GM21528 (cell line): Measurements from ENCODE around the gene PAN3.
A peak's percentile ranks its signal among the peaks of the same experiment; 100 is the strongest.

Source experiments
- ATAC-seq: cut with Tn5 transposase; IDR thresholded peaks from one replicate; pipeline ENCODE4 v1.9.1; 2021; ENCODE audit warnings: mild to moderate bottlenecking, moderate library complexity; ENCODE audit not compliant: unreplicated experiment, low FRiP score

The PAN3 gene

DNA sequence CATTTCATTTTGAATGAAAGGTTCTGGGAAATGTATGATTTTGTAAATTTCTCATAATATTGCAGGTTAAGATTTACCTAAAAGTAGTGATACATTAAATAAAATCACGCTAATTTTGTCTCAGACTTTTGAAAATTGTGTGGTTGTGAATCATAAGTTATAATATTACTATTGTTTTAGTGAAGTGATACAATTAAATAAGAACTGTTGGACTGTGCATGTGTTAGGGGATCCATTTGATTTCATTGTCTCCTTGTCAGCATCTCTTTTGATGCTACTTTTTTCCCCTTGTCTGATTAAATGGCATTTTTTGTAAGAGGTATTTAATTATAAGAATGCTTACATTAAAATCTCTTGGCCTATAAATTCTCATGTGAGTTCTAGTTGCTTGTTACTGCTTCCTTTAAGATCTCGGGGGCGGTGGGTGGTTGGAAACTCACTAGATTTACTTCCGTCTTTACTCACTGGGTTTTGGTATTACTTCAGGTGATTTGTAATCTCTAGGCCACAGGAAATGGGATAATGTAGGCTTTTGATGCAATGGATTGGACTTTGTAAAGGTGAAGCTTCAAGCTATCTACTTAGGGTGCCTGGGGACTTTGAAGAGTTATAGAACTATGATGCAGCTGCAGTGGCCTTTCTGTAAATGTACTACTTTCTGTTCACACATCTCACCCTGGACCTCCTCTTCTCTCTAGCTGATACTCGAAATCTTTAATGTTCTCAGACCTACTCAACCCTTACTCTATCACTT, 66.5 kb downstream of the PAN3 start:
- no peak for ATAC-seq

DNA sequence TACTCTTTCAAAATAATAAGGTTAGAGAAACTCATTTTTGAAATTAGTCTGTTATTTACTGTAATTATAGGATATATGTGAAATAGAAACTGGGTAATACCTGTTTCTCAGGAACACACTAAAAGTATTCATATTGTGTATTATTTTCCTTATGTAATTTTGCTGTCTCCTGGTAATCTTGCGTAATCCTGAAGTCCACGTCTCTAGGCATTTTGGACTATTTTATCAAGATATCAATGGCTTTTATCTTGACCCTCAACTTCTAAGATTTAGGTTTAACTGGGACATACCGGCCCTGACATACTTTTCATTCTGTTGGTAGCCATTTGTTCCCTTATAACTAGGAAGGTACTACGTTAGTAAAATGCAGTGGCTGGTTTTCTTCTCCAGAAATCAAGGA, 80.3 kb downstream of the PAN3 start:
- ATAC-seq: no peak

DNA sequence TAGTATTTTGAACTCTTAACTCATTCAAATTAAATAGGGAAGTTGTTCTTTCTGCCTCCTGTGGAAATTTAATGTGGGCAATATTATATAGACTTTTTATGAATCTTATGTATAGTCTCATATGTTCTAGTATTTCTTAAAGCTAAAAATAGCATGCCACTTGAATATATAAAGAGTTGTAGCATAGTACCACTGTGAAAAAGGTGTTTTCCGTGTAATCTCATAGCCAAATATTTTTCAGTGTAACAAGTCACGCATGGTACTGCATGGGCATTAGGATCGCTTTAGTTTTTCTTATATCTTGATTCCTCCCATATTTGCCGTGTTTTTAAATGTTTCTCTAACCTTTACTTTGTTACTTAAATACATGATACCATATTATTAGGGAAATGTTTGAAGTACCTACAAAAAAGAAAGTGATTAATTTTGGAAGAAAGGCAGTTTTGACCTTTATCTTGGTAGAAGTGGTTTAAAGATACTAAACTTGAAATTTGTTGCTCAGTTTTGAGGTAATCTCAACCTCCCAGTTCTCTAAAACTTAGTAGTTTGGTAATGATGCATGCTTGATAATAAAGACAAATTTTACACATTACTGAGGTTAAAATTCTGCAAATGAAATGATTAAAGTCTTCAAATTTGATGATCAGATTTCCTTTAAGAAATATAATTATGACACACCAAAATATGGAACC, 81.2 kb downstream of the PAN3 start:
- no peak for ATAC-seq

DNA sequence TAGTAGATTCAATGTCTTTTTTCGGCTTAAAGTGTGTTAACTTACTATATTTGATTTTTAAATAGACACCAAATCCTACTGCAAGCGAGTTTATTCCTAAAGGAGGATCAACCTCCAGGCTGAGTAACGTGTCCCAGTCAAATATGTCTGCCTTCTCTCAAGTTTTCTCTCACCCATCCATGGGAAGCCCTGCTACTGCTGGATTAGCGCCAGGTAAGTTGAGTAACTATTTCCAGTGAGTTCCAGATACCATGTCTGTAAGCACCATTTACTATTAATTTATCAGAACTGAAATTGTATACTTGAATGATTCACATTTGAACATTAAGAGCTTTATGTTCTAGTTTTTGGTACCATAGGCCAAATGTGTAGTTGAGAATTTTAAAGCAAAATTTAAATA, 81.8 kb downstream of the PAN3 start:
- no peak for ATAC-seq

DNA sequence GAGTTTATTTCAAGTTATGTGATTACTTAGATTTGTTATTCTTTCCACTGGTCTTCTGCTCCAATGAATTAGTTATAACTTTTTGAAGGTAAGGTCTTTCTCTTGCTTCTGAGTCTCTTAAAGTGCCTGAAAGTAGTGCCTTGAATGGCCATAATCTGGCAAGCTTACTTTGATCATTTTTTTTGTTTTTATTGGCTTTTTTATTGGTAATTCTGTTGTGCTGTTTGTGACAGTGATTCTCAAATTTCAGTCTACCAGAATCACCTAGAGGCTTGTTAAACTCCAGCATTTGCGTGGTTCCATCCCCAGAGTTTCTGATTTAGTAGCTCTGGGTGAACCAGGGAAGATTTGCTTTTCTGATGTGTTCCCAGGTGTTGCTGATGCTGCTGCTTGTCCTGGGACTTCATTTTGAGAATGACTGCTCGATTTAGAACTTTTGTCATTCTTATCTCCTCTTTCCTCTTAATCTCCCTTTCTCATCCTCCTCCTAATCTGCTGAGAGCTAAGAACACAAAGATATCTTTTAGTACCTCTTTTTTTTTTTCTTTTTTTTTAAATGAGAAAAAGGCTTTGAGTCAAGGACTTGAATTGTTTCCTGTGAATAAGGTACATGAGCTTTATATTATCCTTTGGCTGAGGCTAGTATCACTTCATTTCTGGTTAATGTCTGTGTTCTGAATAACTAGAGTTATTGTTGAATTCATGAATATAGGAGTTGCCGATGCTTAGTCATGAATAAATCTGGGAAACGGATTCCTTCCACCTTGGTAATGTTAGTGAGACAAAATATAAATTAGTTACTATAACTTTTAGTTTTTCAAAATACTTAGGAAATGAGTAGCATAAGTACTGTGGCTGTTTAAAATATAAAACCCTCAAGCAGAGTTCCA, 91.4 kb downstream of the PAN3 start:
- ATAC-seq: no peak

DNA sequence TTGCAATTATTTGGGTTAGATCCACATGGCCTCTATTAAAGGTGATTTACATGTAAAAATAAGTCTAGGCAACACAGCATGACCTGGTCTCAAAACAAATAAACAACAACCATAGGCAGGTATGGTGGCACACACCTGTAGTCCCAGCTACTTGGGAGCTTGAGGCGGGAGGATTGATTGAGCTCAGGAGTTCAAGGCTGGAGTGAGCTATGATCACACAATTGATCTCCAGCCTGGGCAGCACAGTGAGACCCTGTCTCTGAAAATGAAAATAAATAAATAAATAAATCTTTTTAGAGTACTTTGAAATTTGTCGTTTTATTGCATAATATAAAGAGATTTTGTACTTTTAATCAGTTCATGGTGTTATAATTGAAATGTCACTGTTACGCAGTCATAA, 93.3 kb downstream of the PAN3 start:
- no peak for ATAC-seq

DNA sequence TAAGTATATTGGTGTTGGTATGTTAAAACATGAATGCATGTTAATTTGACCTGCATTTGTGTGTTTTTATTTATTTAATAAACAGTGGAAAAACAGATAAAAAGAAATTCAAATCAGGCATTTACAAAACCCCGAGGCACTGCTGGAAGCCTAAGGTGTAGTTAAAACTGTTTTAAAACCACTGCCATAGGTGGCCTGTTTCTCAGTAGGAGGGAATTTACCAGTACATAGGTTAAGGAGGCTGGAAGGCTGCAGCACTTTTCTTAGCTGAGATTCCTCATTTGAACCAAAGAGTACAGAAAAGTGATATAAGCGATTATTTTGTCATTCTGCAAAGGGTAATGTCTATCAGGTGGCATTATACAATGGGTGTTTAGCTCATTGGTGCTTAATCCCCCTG, 99.6 kb downstream of the PAN3 start:
- no peak for ATAC-seq

DNA sequence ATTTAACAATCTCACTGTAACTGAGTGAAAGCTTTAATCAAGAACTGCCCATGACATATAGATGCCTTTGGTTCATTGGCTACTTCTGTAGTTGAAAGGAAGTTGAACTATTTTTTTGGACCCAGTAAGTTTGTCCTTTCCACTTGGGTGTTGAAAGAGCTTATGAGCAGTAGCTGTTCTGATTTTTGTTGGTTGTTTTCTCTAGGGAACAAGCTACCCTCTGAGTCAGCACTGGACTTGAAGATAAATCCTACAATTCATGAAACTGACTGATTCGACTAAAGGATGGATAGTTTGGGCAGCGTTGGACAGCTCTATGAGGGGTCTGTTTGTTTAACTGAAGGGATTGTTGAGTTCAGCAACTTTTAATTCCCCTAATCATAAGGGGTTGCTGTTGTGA, 101.0 kb downstream of the PAN3 start:
- ATAC-seq: no peak

DNA sequence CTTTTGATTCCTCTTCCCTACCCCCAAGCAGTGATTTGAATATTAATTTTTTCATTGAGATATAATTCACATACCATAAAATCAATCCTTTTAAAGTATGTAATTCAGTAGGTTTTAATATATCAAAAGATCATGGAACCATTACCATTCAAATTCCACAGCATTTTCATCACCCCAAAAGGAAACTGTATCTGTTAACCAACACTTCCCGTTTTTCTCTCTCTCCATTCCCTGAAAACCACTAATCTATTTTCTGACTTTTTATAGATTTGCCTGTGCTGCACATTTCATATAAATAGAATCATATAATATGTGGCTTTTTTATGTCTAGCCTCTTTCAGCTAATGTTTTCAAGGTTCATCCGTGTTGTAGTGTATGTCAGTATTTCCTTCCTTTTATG, 107.1 kb downstream of the PAN3 start:
- no peak for ATAC-seq

DNA sequence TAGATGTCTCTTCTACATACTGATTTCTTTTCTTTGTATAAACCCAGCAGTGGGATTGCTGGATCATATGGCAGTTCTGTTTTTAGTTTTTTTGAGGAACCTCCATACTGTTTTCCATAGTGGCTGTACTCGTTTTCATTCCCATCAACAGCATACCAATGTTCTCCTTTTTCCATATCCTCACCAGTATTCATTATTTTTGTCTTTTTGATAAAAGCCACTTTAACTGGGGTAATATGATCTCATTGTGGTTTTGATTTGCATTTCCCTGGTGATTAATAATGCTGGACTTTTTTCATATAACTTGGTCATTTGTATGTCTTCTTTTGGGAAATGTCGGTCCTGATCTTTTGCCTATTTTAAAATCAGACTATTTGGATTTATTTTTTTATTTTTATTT, 108.5 kb downstream of the PAN3 start:
- no peak for ATAC-seq

DNA sequence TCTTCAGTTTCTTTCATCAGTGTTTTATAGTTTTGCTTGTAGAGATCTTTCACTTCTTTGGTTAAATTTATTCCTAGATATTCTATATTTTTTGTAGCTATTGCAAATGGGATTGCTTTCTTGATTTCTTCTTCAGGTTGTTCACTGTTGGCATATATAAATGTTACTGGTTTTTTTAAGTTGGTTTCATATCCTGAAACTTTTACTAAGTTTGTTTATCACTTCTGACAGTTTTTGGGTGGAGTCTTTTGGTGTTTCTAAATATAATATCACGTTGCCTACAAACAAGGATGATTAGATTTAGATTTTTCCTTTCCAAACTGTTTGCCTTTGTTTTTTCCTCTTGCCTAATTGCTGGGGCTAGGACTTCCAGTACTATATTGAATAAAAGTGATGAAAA, 109.7 kb downstream of the PAN3 start:
- no peak for ATAC-seq

DNA sequence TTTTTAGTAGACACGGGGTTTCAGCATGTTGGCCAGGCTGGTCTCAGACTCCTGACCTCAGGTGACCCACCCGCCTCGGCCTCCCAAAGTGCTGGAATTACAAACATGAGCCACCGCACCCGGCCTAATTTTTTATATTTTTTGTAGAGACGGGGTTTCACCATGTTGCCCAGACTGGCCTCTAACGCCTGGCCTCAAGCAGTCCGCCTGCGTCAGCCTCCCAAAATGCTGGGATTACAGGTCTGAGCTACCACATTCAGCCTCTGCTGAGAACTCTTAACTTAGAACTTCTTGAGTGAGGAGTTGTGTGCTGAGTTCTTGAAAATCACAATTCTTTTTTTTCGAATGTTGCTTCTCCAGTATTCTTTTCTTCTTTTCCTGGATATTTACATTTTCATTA, 112.2 kb downstream of the PAN3 start:
- ATAC-seq: no peak

DNA sequence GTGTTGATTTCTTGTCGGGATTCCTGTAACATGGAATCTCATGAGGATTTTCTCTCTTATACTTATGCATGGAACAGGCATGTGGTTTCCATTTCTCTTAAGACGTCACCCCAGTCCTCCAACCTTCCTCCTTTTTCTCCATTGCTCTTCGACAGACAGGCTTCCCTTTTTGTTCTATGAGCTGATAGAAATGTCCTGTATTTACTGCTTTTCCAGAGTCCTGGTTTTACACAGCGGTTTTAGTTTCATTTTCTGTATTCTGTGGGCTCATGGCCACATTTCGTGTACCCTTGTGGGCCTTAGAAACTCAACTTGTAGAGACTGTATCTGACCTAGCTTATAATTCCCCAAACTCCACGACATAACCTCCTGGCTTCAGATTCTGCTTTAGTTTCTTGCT, 113.1 kb downstream of the PAN3 start:
- no peak for ATAC-seq

DNA sequence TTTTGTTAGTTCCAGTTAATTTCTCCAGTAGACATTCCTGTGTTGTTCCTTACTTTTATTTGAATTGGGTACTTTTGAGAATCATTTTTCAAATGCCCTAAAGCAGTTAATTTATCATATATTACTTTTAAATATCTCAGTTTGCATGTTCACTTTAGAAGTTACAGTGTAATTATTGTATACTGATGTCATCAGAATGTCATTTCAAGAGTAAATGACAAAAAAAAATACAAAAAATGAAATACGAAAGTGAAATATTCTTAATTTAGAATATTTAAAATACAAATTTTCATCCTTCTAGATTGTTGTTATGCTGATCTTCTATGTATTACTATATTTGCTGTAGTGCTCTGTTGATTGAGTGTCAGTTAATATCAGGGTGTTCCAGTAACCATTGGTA, 114.2 kb downstream of the PAN3 start:
- ATAC-seq: no peak

DNA sequence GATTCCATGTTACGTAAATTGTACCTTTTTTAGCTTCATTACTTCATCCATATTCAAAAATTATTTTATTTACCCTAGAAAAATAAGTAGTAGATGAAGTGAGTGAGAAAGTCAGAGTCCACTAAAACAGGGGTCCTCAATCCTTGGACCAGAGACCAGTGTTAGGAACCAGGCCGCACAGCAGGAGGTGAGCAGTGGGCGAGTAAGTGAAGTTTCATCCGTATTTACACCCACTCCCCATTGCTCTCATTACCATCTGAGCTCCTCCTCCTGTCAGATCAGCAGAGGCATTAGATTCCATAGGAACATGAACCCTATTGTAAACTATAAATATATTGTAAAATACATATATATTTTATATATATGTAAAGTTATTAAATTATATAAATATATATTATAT, 119.0 kb downstream of the PAN3 start:
- ATAC-seq: no peak

DNA sequence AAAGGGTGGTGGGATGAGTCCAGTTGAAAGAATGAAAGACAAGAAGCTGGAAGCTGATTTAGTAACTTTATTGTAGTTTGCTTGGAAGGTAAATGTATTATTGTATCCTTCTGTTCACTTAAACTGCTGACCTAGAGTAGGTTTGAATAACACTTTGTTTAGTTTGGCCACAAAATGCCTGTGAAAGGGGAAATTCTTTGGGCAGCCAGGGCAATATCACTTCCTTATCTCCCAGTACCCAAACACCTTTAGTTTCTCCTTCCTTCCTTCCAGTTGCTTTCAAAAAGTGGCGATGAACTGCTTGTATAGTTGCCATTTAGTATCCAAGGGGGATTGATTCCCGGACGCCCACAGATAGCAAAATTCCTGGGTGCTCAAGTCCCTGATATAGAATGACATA, 120.1 kb downstream of the PAN3 start:
- ATAC-seq: no peak

DNA sequence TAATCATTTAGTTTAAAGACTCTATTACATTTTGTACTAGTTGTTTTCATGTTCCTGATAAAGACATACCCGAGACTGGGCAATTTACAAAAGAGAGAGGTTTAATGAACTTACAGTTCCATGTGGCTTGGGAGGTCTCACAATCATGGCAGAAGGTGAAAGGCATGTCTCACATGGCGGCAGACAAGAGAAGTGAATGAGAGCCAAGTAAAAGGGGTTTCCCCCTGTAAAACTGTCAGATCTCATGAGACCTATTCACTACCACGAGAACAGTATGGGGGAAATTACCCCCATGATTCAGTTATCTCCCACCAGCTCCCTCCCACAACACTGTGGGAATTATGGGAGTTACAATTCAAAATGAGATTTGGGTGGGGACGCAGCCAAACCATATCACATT, 129.2 kb downstream of the PAN3 start:
- ATAC-seq: no peak

DNA sequence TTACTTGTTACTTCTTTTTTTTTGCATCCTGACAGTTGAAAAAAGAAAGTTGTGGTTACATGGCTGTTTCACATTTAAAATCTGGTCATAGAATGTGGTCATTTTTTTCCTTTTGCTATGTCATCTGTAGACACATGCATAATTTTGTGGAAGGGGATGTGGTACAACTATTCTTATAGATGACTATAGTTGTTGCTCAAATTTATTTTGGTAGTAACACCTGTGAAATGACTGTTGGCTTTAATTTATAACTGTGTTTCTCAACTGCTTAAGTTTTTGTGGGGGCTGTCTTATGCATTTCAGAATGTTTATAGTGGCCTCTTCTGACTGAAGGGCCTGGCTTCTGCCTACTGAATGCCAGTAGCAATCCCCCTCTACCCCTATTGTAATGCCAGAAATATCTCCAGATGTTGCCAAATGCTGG, 130.5 kb downstream of the PAN3 start:
- peak; percentile 98 for ATAC-seq

DNA sequence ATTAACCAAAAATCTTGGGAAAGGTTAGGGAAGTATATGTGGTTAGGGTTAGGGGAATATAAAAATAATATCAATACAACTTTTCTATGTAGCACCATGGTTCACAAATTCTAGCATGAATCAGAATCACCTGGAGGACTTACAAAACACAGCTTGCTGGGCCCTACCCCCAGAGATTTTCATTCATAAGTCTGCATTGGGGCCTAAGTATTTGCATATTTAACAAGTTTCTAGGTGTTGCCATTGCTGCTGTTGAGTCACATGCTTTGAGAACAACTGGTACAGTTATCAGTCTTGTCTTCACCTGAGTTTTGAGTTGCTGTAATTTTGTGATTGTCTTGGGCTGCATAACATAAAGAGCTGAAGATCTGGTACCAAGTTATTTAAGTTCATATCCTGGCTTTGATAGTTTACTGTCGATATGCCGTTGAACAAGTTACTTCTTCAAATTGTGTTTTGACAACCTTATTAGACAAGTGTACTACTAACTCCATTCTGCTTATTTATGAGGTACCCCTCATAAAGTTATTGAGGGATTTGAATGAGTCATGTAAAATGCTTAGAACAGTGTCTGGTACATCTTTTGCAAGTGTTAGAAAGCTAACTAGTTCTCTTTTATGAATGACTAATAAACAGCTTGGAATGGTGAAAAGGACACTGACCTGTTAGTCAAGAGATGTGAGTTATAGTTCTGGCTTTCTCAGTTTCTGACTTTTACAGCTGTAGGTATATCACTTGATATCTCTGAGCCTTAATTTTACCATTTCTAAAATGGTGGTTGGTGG, 132.9 kb downstream of the PAN3 start:
- ATAC-seq: no peak

DNA sequence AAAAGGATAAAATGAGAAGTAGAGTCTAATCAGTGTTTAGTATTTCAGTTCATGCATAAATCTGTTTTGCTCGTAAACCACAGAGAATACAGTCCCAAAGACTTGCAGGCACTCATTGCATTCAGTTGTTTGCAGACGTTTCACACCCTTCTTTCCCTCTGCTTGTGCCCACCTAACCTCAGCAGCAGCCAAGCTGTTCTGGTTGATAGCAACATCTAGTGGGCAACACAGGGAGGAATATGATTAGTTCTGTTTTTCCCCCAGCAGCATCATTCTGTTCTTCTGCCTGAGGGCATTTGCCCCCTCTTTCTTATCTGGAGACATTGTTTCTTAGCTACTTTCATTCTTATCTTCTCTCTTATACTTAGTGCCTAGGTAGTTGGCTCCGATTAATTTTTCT, 135.6 kb downstream of the PAN3 start:
- ATAC-seq: no peak

DNA sequence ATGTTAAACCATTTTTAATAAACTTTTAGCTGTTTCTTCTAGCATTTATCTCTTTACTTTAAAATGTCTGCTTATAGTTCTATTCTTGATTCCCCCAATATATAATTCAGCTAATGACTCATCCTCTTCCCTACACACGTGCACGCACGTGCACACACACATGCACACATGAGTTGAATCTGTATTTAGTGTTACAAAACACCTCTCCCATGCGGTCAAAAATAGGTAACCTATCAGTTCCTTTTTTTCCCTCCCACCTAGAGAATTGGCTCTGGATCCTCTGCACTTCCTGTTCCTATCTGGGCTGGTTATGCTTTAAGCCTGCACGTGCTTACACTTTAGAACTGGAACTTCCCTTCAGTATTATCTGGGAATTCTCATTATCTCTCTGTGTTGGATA, 144.1 kb downstream of the PAN3 start:
- no peak for ATAC-seq
